ENCODE data around the gene U2AF1L4.

U2AF1L4 gene

DNA sequence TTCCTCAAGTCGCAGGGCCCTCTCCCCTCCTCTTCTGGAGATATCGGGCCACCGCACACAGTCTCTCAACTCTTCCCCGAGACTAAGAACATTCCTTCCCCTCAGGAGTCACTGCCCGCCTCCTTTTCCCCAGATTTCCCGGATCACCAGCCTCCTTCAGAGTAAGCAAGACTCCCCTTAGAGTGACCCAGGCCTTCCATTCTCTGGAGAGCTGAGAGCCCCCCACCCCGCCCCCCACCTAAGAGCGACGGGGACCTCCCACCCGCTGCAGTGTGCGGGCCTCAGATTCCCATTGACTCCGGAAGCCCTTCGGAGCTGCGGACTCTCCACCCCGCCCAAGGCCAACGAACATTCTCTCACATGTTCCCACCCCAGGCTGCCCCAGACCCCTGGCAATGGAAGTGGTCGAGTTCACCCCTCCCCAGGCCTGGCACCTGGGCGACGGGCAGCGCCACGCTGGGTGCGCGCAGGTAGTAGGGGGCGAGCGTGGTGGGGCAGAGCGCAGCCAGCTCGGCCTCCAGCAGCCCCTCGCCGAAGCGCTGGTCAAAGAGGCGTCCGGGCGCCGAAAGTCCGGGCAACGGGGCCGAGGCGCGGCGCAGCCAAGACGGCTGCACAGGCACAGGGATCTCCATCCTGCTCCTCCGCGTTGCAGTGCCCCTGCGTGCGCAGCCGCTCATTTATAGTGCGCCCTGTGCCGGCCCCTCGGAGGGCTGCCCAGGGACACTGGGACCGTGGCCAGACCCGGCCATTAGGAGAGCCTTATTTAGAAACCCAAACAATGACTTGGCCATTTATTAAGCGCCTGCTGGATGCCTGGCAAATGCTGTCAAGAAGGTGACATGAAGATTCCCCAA lies 11.4 kb upstream of the U2AF1L4 start, which contains the start of gene HSPB6:
Gene HSPB6, minus strand, starts transcription at position 653 of the 854 bp plus-strand sequence. Its CDS starts 21 bp downstream, at position 632.
- TF ChIP-seq, protein P1, sequence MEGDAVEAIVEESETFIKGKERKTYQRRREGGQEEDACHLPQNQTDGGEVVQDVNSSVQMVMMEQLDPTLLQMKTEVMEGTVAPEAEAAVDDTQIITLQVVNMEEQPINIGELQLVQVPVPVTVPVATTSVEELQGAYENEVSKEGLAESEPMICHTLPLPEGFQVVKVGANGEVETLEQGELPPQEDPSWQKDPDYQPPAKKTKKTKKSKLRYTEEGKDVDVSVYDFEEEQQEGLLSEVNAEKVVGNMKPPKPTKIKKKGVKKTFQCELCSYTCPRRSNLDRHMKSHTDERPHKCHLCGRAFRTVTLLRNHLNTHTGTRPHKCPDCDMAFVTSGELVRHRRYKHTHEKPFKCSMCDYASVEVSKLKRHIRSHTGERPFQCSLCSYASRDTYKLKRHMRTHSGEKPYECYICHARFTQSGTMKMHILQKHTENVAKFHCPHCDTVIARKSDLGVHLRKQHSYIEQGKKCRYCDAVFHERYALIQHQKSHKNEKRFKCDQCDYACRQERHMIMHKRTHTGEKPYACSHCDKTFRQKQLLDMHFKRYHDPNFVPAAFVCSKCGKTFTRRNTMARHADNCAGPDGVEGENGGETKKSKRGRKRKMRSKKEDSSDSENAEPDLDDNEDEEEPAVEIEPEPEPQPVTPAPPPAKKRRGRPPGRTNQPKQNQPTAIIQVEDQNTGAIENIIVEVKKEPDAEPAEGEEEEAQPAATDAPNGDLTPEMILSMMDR (conservative IDR thresholded peaks at IDR 0.05; ENCODE audit: control insufficient read depth, insufficient read depth, low read depth, low read length) = no peak
- peak; percentile 84 for DNase-seq (ENCODE audit: low read depth)
- peak within 1 kb of the TSS; percentile 78 for H3K4me3 ChIP-seq (ENCODE audit: control insufficient read depth, low read depth, low read length)

DNA sequence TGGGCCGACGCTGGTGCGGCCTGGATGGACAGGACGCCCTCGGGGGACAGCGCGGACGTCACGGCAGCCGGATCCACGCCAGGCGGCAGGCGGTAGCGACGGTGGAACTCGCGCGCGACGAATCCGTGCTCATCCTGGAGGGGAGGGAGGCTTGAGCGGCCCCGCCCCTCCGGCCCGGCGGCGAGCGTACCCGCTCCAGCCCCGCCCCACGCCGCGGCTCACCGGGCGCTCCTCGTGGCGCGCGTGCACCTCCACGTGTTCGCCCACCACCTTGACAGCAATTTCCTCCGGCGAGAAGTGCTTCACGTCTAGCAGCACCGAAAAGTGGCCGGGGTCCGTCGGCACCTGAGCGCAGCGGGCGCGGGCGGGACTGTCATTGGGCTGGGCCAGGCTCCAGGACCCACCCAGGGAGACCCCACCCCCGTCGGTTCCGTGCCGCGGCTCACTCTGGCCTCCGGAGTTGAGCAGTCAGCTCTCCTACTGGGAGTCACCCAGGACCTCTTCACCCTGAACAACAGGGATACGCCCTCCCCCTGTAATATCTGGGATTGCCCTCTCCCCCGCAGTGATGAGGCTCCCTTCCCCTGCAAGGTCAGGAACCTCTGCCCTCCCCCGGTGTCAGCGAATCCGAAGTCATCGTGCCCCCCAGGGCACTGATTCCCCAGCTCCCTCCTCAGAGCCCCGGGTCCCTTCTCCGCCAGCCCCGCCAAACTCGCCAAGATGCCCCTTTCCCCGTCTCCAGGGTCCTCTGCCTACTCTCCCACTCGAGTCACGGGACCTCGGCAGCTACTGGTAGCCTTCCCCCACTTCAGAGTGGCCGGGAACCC lies 10.5 kb upstream of the U2AF1L4 start:
- TF ChIP-seq, protein P1 (conservative IDR thresholded peaks at IDR 0.05; ENCODE audit: control insufficient read depth, insufficient read depth, low read depth, low read length) = no peak
- peak overlapping the region; percentile 78 for H3K4me3 ChIP-seq (ENCODE audit: control insufficient read depth, low read depth, low read length)
- peak; percentile 88 for DNase-seq (ENCODE audit: low read depth)

DNA sequence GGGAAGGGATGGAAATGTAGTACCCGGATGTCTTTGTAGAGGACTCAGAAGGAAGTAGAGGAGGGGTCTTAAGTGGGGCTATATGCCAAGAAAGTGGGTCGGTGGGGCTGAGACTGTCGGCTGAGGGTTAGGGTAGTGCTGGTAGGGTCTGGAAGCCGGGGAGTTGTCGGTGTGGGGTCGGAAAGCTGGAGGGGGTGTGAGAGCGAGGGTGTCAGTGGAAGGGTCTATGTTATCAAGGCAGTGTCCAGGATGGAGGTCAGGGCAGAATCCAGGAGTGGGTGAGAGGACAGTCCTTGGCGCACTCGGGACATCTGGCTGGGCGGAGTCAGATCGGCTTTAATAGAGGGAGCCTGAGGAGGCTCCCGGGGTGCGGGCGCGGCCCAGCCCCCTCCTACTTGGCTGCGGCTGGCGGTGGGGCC lies 9.9 kb upstream of the U2AF1L4 start:
- TF ChIP-seq, protein P1 (conservative IDR thresholded peaks at IDR 0.05; ENCODE audit: control insufficient read depth, insufficient read depth, low read depth, low read length) = no peak
- peak overlapping the region; percentile 31 for H3K4me3 ChIP-seq (ENCODE audit: control insufficient read depth, low read depth, low read length)

DNA sequence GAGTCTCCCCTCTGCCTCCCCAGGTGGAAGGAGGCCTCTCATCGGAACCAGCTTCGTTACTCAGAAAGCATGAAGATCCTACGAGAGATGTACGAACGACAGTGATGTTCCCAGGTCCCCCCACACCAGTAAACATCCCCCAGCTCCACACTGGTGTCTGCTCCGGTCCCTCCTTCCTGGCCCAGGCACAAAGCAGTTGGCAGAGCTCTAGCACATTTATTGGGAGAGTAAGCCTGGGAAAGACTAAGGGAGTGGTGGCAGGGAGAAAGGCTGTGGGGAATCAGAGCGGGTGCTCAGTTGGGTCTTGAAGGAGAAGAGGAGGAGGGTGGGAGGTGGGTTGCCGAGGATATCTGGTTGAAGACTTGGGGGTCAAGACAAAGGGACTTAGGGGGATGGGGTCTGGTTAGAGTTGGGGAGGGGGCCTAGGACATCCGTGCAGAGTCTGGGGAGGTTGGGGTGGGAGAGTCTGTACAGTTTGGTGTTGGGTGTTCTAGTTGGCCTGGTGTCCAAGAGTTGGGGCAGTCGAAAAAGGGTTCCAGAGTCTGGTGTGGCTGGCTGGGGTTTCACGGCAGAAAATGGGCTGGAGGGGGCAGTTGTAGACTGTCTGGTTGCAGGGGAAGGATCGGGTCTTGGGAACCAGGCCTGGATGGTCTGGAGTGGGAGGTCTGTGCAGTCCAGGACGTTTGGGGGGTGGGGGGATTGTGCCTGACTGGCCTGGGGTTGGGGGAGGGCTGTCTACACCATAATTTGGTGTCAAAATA lies 9.3 kb upstream of the U2AF1L4 start:
- peak; percentile 12 for DNase-seq (ENCODE audit: low read depth)
- peak overlapping the region; percentile 31 for H3K4me3 ChIP-seq (ENCODE audit: control insufficient read depth, low read depth, low read length)
- TF ChIP-seq, protein P1 (conservative IDR thresholded peaks at IDR 0.05; ENCODE audit: control insufficient read depth, insufficient read depth, low read depth, low read length) = no peak

More for the DNA sequence above, 9.9 kb upstream of the U2AF1L4 start:
- DNase-seq (ENCODE audit: low read depth) = no peak

DNA sequence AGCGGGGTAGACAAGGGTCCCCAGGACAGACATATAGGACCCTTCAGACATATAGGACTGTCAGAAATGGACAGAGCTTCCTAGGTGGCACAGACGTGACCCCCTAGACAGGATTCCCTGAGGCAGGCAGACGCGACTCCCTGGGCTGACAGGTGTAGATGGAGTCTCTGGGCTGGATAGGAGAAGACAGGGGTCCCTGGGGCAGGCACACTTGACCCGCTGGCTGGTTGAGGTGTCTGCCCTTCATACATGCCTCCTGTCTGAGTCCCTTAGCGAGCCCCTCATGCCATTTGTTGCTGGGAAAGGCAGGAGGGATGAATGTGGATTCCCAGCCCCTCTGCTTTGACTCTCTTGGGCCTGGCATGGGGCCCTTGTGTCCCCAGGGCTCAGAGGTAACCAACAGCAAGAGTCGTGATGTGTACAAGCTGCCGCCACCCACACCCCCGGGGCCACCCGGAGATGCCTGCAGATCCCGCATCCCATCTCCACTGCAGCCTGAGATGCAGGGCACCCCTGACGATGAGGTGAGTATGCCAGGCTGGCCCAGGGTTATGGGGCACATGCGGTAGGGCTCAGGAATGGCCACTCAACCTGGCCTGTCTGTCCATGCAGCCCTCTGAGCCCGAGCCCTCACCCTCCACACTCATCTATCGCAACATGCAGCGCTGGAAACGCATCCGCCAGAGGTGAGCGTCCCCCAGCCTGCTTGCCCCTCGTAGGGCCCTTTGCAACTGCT lies 8.6 kb upstream of the U2AF1L4 start:
- H3K4me3 ChIP-seq (ENCODE audit: control insufficient read depth, low read depth, low read length) = no peak overlapping the region
- TF ChIP-seq, protein P1 (conservative IDR thresholded peaks at IDR 0.05; ENCODE audit: control insufficient read depth, insufficient read depth, low read depth, low read length) = no peak
- DNase-seq (ENCODE audit: low read depth) = no peak
